ENCODE data around the gene CLBA1.

Gene CLBA1

DNA sequence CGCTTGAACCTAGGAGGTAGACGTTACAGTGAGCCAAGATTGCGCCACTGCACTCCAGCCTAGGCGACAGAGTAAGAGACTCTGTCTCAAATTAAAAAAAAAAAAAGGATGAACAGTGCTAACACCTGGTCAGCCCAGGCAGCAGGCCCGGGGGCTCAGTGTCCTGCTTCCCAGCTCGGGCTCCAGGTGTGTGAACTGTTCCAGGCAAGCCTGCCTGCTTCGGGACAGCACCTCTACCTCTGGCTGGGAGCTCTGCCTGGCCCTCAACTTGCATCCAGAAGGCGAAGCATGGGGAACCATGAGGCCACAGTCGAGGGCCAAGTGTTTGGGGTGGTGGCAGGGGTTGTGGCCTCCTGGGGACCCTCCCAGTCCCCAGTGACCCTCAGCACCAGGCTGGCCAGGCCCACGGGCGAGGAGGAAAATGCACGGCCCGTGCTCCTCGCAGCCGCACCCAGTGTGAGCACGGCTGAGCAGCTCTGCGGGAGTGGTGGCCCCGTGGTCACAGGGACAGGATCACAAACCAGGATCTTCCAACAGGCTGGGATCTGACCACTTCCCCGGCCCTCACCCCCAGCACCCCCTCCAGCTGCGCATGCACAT lies 19.8 kb downstream of the CLBA1 start:
- Histone ChIP-seq H3K27me3 (ENCODE audit: insufficient read depth, insufficient read length) (no peaks in the 10 kb centered on the region), H3K4me3 (ENCODE audit: insufficient read length, low read depth) (no peak overlapping the region), H3K9me3 (ENCODE audit: insufficient read depth, low read length) (no peaks in the 10 kb centered on the region), H3K36me3 (ENCODE audit: insufficient read depth, insufficient read length, low read length) (peaks cover 36% of the 10 kb centered on the region), H3K4me1 (ENCODE audit: insufficient read depth, insufficient read length) (no peaks in the 10 kb centered on the region), H3K9ac (ENCODE audit: insufficient read length, low read depth) (no peak overlapping the region)
- DNase-seq (ENCODE audit: low read depth, low spot score): no peak
- TF ChIP-seq YY1 (IDR thresholded peaks at IDR 0.05; ENCODE audit: insufficient read depth, insufficient read length) (no peak), SUZ12 (IDR thresholded peaks at IDR 0.05; ENCODE audit: extremely low read depth, insufficient read depth, insufficient read length) (no peak), ZNF274 (IDR thresholded peaks at IDR 0.05; ENCODE audit: low read depth, low read length) (no peak)

DNA sequence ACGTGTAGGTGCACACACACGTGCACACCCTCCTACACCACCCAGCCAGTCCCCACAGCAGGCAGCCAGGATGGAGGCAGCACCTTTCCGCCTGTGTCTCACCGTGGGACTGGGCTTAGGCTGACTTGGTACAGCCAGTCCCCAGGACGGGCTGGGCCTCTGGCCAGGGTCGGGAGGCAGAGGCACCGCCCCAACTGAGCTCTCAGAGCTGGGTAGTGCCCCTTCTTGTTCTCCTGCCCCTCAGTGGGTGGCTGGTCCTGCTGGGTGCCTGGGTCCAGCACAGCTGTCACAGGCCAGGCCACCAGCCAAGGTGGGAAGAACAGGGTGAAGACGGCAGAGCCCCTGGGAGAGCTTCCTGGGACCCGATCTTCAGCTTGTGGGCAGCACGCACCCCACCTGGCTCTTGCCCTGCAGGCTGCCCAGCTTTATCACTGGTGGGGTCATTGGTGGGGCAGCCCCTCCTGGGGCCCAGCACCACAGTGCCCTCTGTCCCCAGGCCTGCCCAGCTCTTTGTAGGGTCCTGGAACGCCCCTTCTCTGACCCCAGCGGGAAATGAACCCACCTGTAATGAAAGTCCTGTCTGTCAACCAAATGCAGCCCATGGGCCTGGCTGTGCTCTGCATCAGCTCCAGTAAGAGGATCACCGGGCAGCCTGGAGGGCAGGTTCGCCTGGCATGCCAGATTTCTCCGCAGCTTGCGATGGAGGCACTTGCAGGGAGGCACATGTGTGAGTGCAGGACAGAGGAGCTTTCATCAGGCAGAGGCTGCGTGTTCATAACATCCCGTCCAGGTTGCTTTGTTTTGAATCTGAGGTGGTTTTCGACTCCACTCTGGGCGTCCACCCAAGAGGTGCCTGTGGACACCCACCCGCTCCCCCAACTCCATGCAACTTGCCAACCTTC lies 20.6 kb downstream of the CLBA1 start:
- Histone ChIP-seq H3K4me1 (ENCODE audit: insufficient read depth, insufficient read length) (no peaks in the 10 kb centered on the region), H3K36me3 (ENCODE audit: insufficient read depth, insufficient read length, low read length) (peaks cover 44% of the 10 kb centered on the region), H3K27me3 (ENCODE audit: insufficient read depth, insufficient read length) (no peaks in the 10 kb centered on the region), H3K9ac (ENCODE audit: insufficient read length, low read depth) (no peak overlapping the region), H3K4me3 (ENCODE audit: insufficient read length, low read depth) (no peak overlapping the region), H3K9me3 (ENCODE audit: insufficient read depth, low read length) (no peaks in the 10 kb centered on the region)
- no peak for TF ChIP-seq YY1 (IDR thresholded peaks at IDR 0.05; ENCODE audit: insufficient read depth, insufficient read length)
- no peak for TF ChIP-seq ZNF274 (IDR thresholded peaks at IDR 0.05; ENCODE audit: low read depth, low read length)
- no peak for TF ChIP-seq SUZ12 (IDR thresholded peaks at IDR 0.05; ENCODE audit: extremely low read depth, insufficient read depth, insufficient read length)
- DNase-seq (ENCODE audit: low read depth, low spot score): no peak

- TF ChIP-seq SUZ12 (IDR thresholded peaks at IDR 0.05; ENCODE audit: extremely low read depth, insufficient read depth, insufficient read length): no peak
- TF ChIP-seq ZNF274 (IDR thresholded peaks at IDR 0.05; ENCODE audit: low read depth, low read length): no peak
- no peak for TF ChIP-seq YY1 (IDR thresholded peaks at IDR 0.05; ENCODE audit: insufficient read depth, insufficient read length)
These were observed 21.4 kb downstream of the CLBA1 start for GRCh38 chr14:105006831-105007592.

DNA sequence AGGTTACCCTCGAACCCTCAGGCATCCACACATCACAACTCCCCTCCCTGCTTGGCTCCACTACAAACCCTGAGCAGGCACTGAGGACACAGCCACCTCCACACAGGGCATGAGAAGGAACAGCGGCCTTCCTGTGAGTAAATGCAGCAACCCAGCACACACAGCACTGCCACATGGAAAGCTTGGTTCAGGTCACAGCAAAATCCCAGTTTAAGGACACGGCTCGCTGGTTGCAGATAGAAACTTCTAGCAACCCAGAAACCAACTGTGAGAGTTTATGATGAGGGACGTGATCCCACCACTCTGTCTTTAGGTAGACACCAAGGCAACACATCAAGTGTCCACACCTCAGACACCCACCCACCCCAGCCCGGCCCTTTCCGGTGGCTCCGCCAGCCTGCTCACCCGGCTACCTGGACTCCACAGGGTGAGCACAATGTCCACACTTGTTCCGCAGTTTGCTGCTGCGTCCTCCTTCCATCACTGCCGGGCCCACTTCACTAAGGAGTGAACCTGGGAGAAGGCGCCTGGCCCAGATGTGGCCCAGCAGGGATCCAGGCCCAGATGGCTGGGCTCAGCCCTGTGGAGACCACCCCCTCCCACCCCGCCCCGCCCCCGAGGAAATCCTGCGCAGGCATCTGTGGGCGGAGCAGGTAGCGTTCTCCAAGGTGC lies 22.1 kb downstream of the CLBA1 start:
- TF ChIP-seq SUZ12 (IDR thresholded peaks at IDR 0.05; ENCODE audit: extremely low read depth, insufficient read depth, insufficient read length): no peak
- no peak for TF ChIP-seq YY1 (IDR thresholded peaks at IDR 0.05; ENCODE audit: insufficient read depth, insufficient read length)
- TF ChIP-seq ZNF274 (IDR thresholded peaks at IDR 0.05; ENCODE audit: low read depth, low read length): no peak
- H3K9ac ChIP-seq (ENCODE audit: insufficient read length, low read depth): no peak overlapping the region
- H3K36me3 ChIP-seq (ENCODE audit: insufficient read depth, insufficient read length, low read length): peaks cover 58% of the 10 kb centered on the region
- no peaks in the 10 kb centered on the region for H3K27me3 ChIP-seq (ENCODE audit: insufficient read depth, insufficient read length)
- no peaks in the 10 kb centered on the region for H3K4me1 ChIP-seq (ENCODE audit: insufficient read depth, insufficient read length)
- H3K4me3 ChIP-seq (ENCODE audit: insufficient read length, low read depth): no peak overlapping the region
- H3K9me3 ChIP-seq (ENCODE audit: insufficient read depth, low read length): no peaks in the 10 kb centered on the region
- DNase-seq (ENCODE audit: low read depth, low spot score): no peak

More at GRCh38 chr14:105006831-105007592, 21.4 kb downstream of the CLBA1 start:
- peaks cover 52% of the 10 kb centered on the region for H3K36me3 ChIP-seq (ENCODE audit: insufficient read depth, insufficient read length, low read length)
- no peak overlapping the region for H3K9ac ChIP-seq (ENCODE audit: insufficient read length, low read depth)
- no peaks in the 10 kb centered on the region for H3K9me3 ChIP-seq (ENCODE audit: insufficient read depth, low read length)
- no peaks in the 10 kb centered on the region for H3K27me3 ChIP-seq (ENCODE audit: insufficient read depth, insufficient read length)
- no peaks in the 10 kb centered on the region for H3K4me1 ChIP-seq (ENCODE audit: insufficient read depth, insufficient read length)
- no peak for DNase-seq (ENCODE audit: low read depth, low spot score)
- H3K4me3 ChIP-seq (ENCODE audit: insufficient read length, low read depth): no peak overlapping the region

- no peaks in the 10 kb centered on the region for H3K4me1 ChIP-seq (ENCODE audit: insufficient read depth, insufficient read length)
- H3K27me3 ChIP-seq (ENCODE audit: insufficient read depth, insufficient read length): no peaks in the 10 kb centered on the region
- TF ChIP-seq SUZ12 (IDR thresholded peaks at IDR 0.05; ENCODE audit: extremely low read depth, insufficient read depth, insufficient read length) (no peak), ZNF274 (IDR thresholded peaks at IDR 0.05; ENCODE audit: low read depth, low read length) (no peak), YY1 (IDR thresholded peaks at IDR 0.05; ENCODE audit: insufficient read depth, insufficient read length) (no peak)
- DNase-seq (ENCODE audit: low read depth, low spot score): no peak
- H3K9me3 ChIP-seq (ENCODE audit: insufficient read depth, low read length): no peaks in the 10 kb centered on the region
- no peak overlapping the region for H3K4me3 ChIP-seq (ENCODE audit: insufficient read length, low read depth)
- peaks cover 64% of the 10 kb centered on the region for H3K36me3 ChIP-seq (ENCODE audit: insufficient read depth, insufficient read length, low read length)
- H3K9ac ChIP-seq (ENCODE audit: insufficient read length, low read depth): no peak overlapping the region
These were observed 24.5 kb downstream of the CLBA1 start for GRCh38 chr14:105010106-105010505.

- H3K4me3 ChIP-seq (ENCODE audit: insufficient read length, low read depth): no peak overlapping the region
- TF ChIP-seq SUZ12 (IDR thresholded peaks at IDR 0.05; ENCODE audit: extremely low read depth, insufficient read depth, insufficient read length) (no peak), ZNF274 (IDR thresholded peaks at IDR 0.05; ENCODE audit: low read depth, low read length) (no peak), YY1 (IDR thresholded peaks at IDR 0.05; ENCODE audit: insufficient read depth, insufficient read length) (no peak)
- no peak overlapping the region for H3K9ac ChIP-seq (ENCODE audit: insufficient read length, low read depth)
- peaks cover 65% of the 10 kb centered on the region for H3K36me3 ChIP-seq (ENCODE audit: insufficient read depth, insufficient read length, low read length)
- H3K4me1 ChIP-seq (ENCODE audit: insufficient read depth, insufficient read length): peaks cover 1% of the 10 kb centered on the region
- no peak for DNase-seq (ENCODE audit: low read depth, low spot score)
- H3K9me3 ChIP-seq (ENCODE audit: insufficient read depth, low read length): no peaks in the 10 kb centered on the region
- H3K27me3 ChIP-seq (ENCODE audit: insufficient read depth, insufficient read length): no peaks in the 10 kb centered on the region
These were observed 25.3 kb downstream of the CLBA1 start for GRCh38 chr14:105010891-105011291.

All from NT2/D1 (cell line).